Skin epidermis (tissue), 12 donors: ENCODE results near the gene SLF1.

Source experiments
- H3K27ac ChIP-seq, 21 experiments: fragments of 200-600 bp; sonication (generic) in 11 of 21; one replicate each; pipeline ENCODE4 v1.5.0; 2020; ENCODE audit warnings: mild to moderate bottlenecking in 3 of 21, inconsistent platforms in 2 of 21, moderate library complexity in 2 of 21
- H3K4me3 ChIP-seq, 7 experiments: fragments of 200-600 bp; sonication (generic) in 2 of 7; one replicate each; pipeline ENCODE4 v1.5.0; 2020; ENCODE audit warnings: inconsistent platforms in 2 of 7, mild to moderate bottlenecking in 2 of 7, moderate library complexity in 1 of 7

Gene SLF1

DNA sequence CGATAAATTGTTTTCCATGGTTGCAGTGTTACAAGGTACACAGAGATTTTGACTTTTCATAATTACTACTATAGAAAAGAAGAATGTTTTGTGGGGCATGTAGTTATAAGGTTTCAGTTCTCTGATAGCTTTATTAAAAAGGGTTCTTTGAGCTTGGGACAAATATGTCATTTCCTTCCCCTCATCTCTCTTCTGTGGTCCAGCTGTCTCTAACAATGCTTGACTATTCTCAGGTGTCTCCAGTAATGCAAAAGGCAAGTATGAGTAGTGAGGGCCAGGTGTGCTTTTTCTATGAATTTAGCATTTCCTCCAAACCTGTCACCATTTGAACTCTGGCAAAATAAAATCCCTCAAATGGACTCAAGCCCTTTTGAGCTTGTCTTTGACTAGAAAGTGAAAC, 84.3 kb downstream of the SLF1 start:
- H3K27ac ChIP-seq, result no peak overlapping the region
- H3K4me3 ChIP-seq, result no peak overlapping the region

DNA sequence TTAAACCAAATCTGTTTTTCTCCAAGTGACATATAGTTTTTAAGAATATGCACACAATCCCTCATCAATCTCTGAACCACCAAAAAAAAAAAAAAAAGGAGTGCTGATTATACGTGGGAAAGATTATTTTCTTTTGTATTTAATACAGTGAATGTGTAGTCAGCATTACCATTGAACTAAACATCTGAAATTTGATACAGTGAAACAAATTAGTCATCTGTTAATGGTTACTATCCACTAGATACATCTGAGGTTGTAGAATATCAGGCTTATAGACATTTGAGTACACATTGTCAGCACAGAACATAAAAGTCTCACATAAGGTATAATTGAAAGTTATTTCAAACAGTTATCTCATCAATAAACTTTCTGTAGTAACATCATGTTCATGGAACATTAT, 87.0 kb downstream of the SLF1 start:
- Histone ChIP-seq H3K27ac (no peak overlapping the region), H3K4me3 (no peak overlapping the region)

GRCh38 chr5:94707359-94707758, 88.9 kb downstream of the SLF1 start:
- H3K4me3 ChIP-seq, result no peak overlapping the region
- H3K27ac ChIP-seq, result no peak overlapping the region

DNA sequence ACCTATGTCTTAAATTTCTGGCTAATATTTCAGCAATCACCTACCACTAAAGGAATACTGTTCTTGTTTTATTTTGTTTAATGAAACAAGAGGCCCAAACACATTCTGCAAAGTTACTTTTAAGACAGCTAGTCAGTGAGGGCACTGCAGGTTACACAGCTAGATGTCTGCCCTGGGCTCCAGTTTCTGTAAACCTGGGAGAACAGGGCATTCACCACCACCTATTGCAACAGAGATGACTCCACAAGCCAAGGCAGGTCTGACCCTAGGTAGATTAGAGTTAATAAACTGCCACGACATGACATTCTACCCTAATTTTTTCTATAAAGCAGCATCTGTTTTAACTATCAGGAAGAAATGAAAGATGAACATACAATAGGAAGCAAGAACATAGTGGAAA, 90.8 kb downstream of the SLF1 start:
- H3K4me3 ChIP-seq, result no peak overlapping the region
- H3K27ac ChIP-seq, result no peak overlapping the region

DNA sequence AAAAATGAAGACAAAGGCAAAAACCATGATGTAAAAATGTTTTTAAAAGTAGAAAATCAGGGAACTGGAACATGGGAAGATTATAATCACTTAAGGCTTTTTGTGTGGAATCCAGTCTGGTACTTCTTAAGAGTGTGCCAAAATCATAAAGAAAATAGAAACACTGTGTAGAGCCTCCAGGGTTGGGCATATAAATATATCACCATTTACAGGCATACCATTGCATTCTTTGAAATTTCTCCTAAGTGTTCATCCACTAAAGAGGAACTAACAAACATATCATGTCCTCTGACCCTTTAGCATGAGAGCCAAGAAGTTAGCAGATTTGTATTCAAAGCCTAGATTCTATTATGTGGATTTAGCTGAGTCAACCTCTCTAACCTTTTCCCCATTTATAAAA, 93.3 kb downstream of the SLF1 start:
- no peak overlapping the region for H3K4me3 ChIP-seq
- no peak overlapping the region for H3K27ac ChIP-seq

DNA sequence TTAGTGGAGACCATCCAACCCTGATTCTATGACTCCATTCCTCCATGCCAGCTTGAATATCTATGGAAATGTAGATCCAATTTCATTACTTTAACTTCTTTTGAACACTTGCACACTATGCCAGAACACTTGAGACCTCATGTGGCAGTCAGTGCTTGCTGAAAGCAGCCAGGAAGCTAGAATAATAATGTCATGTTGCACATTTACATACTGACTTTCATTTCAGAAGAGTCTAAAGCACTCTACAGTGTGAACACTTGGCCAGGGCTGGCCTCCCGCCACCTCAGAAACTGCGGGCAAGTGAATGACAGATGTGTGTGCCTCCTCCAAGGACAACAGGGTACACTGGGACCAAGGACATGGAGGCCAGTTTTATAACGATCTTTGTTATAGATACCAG, 97.3 kb downstream of the SLF1 start:
- no peak overlapping the region for H3K27ac ChIP-seq
- H3K4me3 ChIP-seq, result no peak overlapping the region

- Histone ChIP-seq H3K27ac (no peak overlapping the region), H3K4me3 (no peak overlapping the region)
These were observed 106.7 kb downstream of the SLF1 start for GRCh38 chr5:94725142-94725541.

GRCh38 chr5:94731471-94731870, 113.0 kb downstream of the SLF1 start:
- H3K4me3 ChIP-seq, result no peak overlapping the region
- H3K27ac ChIP-seq, result no peak overlapping the region

DNA sequence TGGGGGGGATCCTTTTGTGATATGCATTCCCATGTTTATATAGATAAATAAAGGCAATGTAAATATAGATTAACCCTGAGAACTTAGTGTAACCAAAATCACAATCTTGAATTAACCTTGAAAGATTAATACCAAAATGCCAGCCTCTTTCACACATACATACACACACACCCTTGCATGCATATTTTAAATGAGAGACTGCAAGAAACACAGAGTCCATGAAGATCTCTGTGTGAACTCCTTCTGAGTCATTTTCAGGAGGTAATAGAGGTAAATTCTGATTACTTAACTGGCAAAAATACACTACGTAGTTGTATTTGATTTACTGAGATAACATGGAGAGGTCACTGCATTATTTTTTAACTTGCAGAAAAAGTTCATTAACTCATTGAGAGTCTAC, 118.0 kb downstream of the SLF1 start:
- H3K4me3 ChIP-seq, result no peak overlapping the region
- H3K27ac ChIP-seq, result no peak overlapping the region

- H3K4me3 ChIP-seq, result no peak overlapping the region
- no peak overlapping the region for H3K27ac ChIP-seq
These were observed 121.8 kb downstream of the SLF1 start for GRCh38 chr5:94740286-94740685.

GRCh38 chr5:94742852-94743251, 124.4 kb downstream of the SLF1 start:
- Histone ChIP-seq H3K27ac (no peak overlapping the region), H3K4me3 (no peak overlapping the region)

GRCh38 chr5:94744906-94745305, 126.4 kb downstream of the SLF1 start:
- no peak overlapping the region for H3K4me3 ChIP-seq
- H3K27ac ChIP-seq, result no peak overlapping the region

DNA sequence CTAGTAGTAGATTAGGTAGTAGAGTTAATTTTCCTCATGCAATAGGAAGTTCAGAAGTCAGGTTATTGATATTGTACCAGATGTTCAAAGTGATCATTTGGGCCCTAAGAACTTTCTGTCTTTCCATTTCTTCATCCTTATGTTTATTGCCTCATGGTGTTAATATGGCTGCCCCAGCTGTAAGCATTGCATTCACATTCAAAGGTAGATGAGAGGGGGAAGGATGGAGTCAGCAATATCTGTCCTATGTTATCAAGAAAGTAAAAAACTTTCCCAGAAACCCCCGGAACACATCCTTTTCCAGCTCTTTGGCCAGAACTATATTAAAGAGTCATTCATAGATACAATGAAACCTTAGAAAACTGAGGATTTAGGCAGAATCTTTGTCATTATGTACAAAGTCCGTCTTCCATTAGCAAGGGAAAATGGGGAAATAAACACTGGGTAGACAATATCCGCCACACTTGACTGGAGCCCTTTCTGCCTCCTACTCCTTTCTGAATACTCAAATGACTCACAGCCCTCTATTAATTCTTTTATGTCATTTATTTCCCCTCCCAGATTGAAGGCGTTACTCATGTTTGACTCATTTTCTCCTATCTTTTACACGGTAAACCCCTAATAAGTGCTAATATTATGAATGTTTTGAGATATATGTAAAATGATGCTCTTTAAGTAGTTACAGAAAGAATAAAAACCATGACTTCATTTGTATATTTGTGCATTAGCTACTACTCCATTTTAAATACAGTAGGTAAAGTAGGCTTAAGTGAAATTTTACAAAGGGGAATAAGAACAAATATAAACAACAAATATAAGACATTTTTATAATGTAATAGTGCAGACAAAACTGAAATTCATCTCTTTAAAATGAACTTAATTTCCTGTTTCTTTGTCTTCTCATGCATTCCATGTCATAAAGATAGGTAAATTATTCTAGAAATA, 127.6 kb downstream of the SLF1 start:
- Histone ChIP-seq H3K4me3 (no peak overlapping the region), H3K27ac (no peak overlapping the region)

DNA sequence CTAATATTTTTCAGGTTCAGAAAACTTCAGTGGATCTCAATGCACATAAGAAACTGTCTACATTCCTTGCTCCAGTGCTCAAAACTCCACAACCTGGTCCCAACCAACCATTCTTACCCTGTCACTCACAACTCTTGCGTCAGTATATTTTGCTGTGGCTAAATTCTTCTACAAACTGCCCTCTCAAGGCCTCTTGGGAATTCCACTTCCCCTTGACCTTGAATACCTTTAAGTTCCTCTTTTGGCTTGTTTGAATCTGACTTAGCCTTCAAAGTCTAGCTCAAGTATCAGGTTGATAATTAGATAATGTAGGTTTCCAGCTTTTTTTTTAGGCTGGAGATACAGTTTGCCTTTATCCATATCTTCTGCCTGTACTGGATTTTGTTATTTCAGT, 128.3 kb downstream of the SLF1 start:
- Histone ChIP-seq H3K4me3 (no peak overlapping the region), H3K27ac (no peak overlapping the region)
